KMS-11 (cell line): ENCODE measurements around the gene TMEM250.

Experiments used
- H2AFZ ChIP-seq: fragments of 200-600 bp; sonication (generic); 2 replicates; pipeline ENCODE4 v1.6.1; 2016; ENCODE audit warnings: antibody characterized with exemption, mixed run types, low read depth
- H3K27ac ChIP-seq: fragments of 200-600 bp; sonication (generic); 2 replicates; pipeline ENCODE4 v1.6.1; 2016; ENCODE audit warnings: mild to moderate bottlenecking, mixed run types
- H3K27me3 ChIP-seq: fragments of 200-600 bp; sonication (generic); 2 replicates; pipeline ENCODE4 v1.6.1; 2017; ENCODE audit warnings: mild to moderate bottlenecking, low read depth, mixed run types, moderate library complexity; ENCODE audit not compliant: insufficient read depth
- H3K36me3 ChIP-seq: fragments of 200-600 bp; sonication (generic); 2 replicates; pipeline ENCODE4 v1.6.1; 2017; ENCODE audit warnings: mild to moderate bottlenecking, mixed run types; ENCODE audit not compliant: insufficient read depth
- H3K4me1 ChIP-seq: fragments of 200-600 bp; sonication (generic); 2 replicates; pipeline ENCODE4 v1.6.1; 2016; ENCODE audit warnings: mild to moderate bottlenecking, low read depth, mixed run types; ENCODE audit not compliant: poor library complexity, severe bottlenecking
- H3K4me2 ChIP-seq: fragments of 200-600 bp; sonication (generic); 2 replicates; pipeline ENCODE4 v1.7.0; 2016; ENCODE audit warnings: mild to moderate bottlenecking, mixed run types
- H3K4me3 ChIP-seq: fragments of 200-600 bp; sonication (generic); IDR thresholded peaks from 2 replicates; pipeline ENCODE4 v1.6.1; 2017; ENCODE audit warnings: low read depth, low read length, mixed read lengths; ENCODE audit not compliant: insufficient read depth
- H3K79me2 ChIP-seq: fragments of 200-600 bp; sonication (generic); 2 replicates; pipeline ENCODE4 v1.6.1; 2016; ENCODE audit warnings: low read depth, mixed run types; ENCODE audit not compliant: insufficient read depth
- H3K9ac ChIP-seq: fragments of 200-600 bp; sonication (generic); 2 replicates; pipeline ENCODE4 v1.6.1; 2016; ENCODE audit warnings: mild to moderate bottlenecking, mixed run types
- H4K20me1 ChIP-seq: fragments of 200-600 bp; sonication (generic); 2 replicates; pipeline ENCODE4 v1.6.1; 2016; ENCODE audit warnings: mild to moderate bottlenecking, mixed run types; ENCODE audit not compliant: insufficient read depth
- CTCF ChIP-seq: fragments of 200-600 bp; sonication (generic); conservative IDR thresholded peaks from 2 replicates; pipeline ENCODE4 v1.6.1; 2017; ENCODE audit warnings: low read depth, mild to moderate bottlenecking, antibody characterized with exemption, low read length, moderate library complexity, mixed read lengths

Gene TMEM250

DNA sequence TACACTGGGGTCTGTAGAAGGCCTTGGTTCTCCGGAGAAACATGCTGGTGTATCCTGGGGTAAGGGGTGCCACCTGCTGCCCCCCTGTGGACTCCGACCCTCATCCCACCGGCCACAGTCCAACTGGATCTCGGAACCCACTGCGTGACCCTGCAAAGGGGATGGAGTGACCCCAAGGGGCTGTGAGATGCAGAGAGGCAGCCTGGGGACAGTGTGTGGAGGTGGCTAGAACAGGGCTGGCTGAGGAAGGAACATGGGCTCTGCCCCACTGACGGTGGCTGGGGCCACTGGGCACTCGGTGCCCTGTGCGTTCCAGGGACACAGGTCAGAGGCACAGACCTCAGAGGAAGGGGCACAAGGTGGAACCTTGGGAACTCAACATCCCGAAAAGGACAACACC lies 25.9 kb downstream of the TMEM250 start:
- H3K27ac ChIP-seq: no peak overlapping the region
- no peak overlapping the region for H3K9ac ChIP-seq
- no peaks in the 10 kb centered on the region for H3K79me2 ChIP-seq
- H3K36me3 ChIP-seq: no peaks in the 10 kb centered on the region
- no peaks in the 10 kb centered on the region for H4K20me1 ChIP-seq
- H3K27me3 ChIP-seq: peaks cover 87% of the 10 kb centered on the region
- H3K4me2 ChIP-seq: no peak overlapping the region
- H2AFZ ChIP-seq: no peak overlapping the region
- no peak for TF ChIP-seq CTCF
- H3K4me1 ChIP-seq: no peaks in the 10 kb centered on the region
- H3K4me3 ChIP-seq: no peak overlapping the region

GRCh38 chr9:136092353-136092650 lies 26.4 kb downstream of the TMEM250 start:
- peaks cover 87% of the 10 kb centered on the region for H3K27me3 ChIP-seq
- TF ChIP-seq CTCF: no peak
- H2AFZ ChIP-seq: no peak overlapping the region
- no peak overlapping the region for H3K27ac ChIP-seq
- no peak overlapping the region for H3K4me2 ChIP-seq
- no peaks in the 10 kb centered on the region for H3K36me3 ChIP-seq
- no peaks in the 10 kb centered on the region for H4K20me1 ChIP-seq
- no peak overlapping the region for H3K9ac ChIP-seq
- H3K4me1 ChIP-seq: no peaks in the 10 kb centered on the region
- no peaks in the 10 kb centered on the region for H3K79me2 ChIP-seq
- no peak overlapping the region for H3K4me3 ChIP-seq

DNA sequence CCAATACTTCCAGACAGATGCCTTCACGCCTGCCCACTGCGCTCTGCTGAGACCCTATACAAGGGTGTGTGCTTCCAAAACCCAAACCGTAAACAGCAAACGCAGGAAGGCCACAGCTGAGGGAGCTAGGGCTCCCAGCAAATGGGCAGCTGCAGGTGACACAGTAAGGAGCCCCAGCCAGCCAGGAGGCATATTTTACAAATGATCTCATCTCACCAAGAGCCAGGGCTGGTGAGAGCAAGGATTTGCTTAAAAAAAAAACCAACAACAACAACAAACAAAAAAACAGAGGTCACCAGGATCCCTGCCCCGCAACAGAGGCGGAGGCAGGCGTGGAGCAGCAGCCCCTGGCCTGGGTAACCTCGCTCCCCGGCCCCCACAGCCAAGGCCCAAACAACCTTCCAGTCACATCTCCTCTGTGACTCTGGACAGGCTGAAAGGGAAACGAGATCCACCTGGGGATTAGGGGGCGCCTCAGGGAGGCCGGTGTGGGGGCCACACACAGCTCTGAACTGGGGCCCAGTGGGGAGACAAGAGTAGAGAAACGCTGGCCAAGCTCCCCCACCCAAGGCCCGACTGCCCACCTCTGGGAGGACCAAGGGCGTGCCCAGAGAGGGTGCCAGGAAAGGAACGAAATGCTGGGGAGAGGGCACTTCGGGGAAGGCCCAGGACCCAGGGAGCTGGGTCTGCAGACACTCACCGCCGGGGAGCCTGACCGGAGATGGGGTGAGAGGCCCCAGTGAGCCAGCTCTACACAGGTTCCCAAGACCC lies 26.9 kb downstream of the TMEM250 start:
- Histone ChIP-seq H3K79me2 (no peaks in the 10 kb centered on the region), H3K27ac (no peak overlapping the region)

DNA sequence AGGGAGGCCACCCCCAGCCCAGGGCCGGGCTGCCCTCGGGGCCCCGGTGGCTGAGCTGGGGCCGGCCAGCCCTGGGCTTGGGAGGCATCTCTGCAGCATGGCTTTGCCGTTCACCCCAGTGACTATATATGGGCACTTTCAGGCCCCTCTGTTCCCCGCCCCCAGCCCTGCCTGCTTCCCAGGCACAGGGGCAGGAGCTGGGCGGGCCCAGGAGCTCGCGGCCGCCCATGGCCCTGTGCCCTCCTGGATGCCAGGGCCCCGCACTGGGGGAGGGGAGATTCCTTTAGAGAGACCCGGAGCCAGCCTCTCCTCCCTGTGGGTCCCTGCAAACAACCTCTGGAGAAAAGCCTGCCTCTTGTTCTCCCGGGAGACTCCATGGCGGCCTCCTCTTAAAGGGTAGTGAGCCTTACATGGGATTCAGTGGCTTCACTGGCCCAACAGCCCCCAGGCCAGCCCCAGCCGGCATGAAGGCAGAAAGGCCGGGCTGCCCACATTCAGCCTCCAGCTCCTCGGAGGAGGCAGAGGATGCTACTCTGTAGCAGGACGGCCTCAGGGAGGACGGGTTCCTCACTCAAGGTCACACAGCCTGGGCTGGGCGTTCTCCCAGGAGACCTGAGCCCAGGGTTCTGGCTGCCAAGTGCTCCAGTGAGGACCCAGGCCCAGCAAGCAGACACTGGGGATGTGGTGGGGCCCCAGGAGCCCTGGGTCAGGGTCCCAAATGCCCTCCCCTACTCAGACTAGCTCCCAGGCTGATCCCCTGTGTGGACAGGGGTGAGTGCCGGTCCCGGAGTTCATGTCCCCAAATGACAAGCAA lies 27.7 kb downstream of the TMEM250 start:
- no peak overlapping the region for H3K4me3 ChIP-seq
- no peaks in the 10 kb centered on the region for H3K36me3 ChIP-seq
- H3K9ac ChIP-seq: no peak overlapping the region
- no peaks in the 10 kb centered on the region for H3K4me1 ChIP-seq
- H3K27me3 ChIP-seq: peaks cover 87% of the 10 kb centered on the region
- no peak overlapping the region for H2AFZ ChIP-seq
- no peaks in the 10 kb centered on the region for H4K20me1 ChIP-seq
- TF ChIP-seq CTCF: no peak
- H3K27ac ChIP-seq: no peak overlapping the region
- H3K4me2 ChIP-seq: no peak overlapping the region
- no peaks in the 10 kb centered on the region for H3K79me2 ChIP-seq

More for the DNA sequence above, 26.9 kb downstream of the TMEM250 start:
- H3K4me3 ChIP-seq: no peak overlapping the region
- no peak overlapping the region for H3K4me2 ChIP-seq
- no peaks in the 10 kb centered on the region for H4K20me1 ChIP-seq
- TF ChIP-seq CTCF: no peak
- no peaks in the 10 kb centered on the region for H3K4me1 ChIP-seq
- no peaks in the 10 kb centered on the region for H3K36me3 ChIP-seq
- H3K27me3 ChIP-seq: peaks cover 87% of the 10 kb centered on the region
- no peak overlapping the region for H3K9ac ChIP-seq
- H2AFZ ChIP-seq: no peak overlapping the region
